ENCODE measurements around the gene SLC25A24. TPM values are rescaled to one million over a fixed set of nuclear protein-coding genes. Genes with fewer than 3 reads are reported as not detected.

Gene SLC25A24
- total RNA-seq, 1 donor from 2014 or later = 7.0 TPM

GRCh38 chr1:108121358-108122143 lies 78.6 kb downstream of the SLC25A24 start:
- H3K27ac ChIP-seq = no peak overlapping the region
- no peaks in the 10 kb centered on the region for H3K9me3 ChIP-seq
- H3K27me3 ChIP-seq = no peaks in the 10 kb centered on the region
- no peaks in the 10 kb centered on the region for H3K4me1 ChIP-seq
- DNase-seq (ENCODE audit: low spot score in 2 of 2) = no peak
- H3K4me3 ChIP-seq = no peak overlapping the region
- intact Hi-C loops (cut with DNase I) = no loop called here
- no peak for TF ChIP-seq CTCF (IDR thresholded peaks at IDR 0.05)
- H3K36me3 ChIP-seq = no peaks in the 10 kb centered on the region

- intact Hi-C loops (cut with DNase I) = no loop called here
- no peak for DNase-seq (ENCODE audit: low spot score in 2 of 2)
- no peak for TF ChIP-seq CTCF (IDR thresholded peaks at IDR 0.05)
- no peak overlapping the region for H3K4me3 ChIP-seq
- no peaks in the 10 kb centered on the region for H3K27me3 ChIP-seq
- no peaks in the 10 kb centered on the region for H3K36me3 ChIP-seq
- no peaks in the 10 kb centered on the region for H3K9me3 ChIP-seq
- no peak overlapping the region for H3K27ac ChIP-seq
- no peaks in the 10 kb centered on the region for H3K4me1 ChIP-seq
Observed at GRCh38 chr1:108120163-108120562, 80.0 kb downstream of the SLC25A24 start.

GRCh38 chr1:108119500-108119899 lies 80.6 kb downstream of the SLC25A24 start:
- TF ChIP-seq CTCF (IDR thresholded peaks at IDR 0.05) = no peak
- no peak for DNase-seq (ENCODE audit: low spot score in 2 of 2)

GRCh38 chr1:108117945-108118902 lies 81.9 kb downstream of the SLC25A24 start:
- Histone ChIP-seq H3K36me3 (no peaks in the 10 kb centered on the region), H3K27me3 (no peaks in the 10 kb centered on the region), H3K9me3 (no peaks in the 10 kb centered on the region), H3K27ac (no peak overlapping the region), H3K4me1 (no peaks in the 10 kb centered on the region), H3K4me3 (no peak overlapping the region)
- intact Hi-C loops (cut with DNase I) = no loop called here
- no peak for TF ChIP-seq CTCF (IDR thresholded peaks at IDR 0.05)
- no peak for DNase-seq (ENCODE audit: low spot score in 2 of 2)

More at GRCh38 chr1:108119500-108119899, 80.6 kb downstream of the SLC25A24 start:
- Histone ChIP-seq H3K27me3 (no peaks in the 10 kb centered on the region), H3K9me3 (no peaks in the 10 kb centered on the region), H3K27ac (no peak overlapping the region), H3K36me3 (no peaks in the 10 kb centered on the region), H3K4me3 (no peak overlapping the region), H3K4me1 (no peaks in the 10 kb centered on the region)
- intact Hi-C loops (cut with DNase I) = no loop called here

- Histone ChIP-seq H3K27me3 (no peaks in the 10 kb centered on the region), H3K36me3 (no peaks in the 10 kb centered on the region), H3K27ac (no peak overlapping the region), H3K4me1 (no peaks in the 10 kb centered on the region), H3K4me3 (no peak overlapping the region), H3K9me3 (no peaks in the 10 kb centered on the region)
- no peak for DNase-seq (ENCODE audit: low spot score in 2 of 2)
- intact Hi-C loops (cut with DNase I) = no loop called here
- no peak for TF ChIP-seq CTCF (IDR thresholded peaks at IDR 0.05)
Observed at GRCh38 chr1:108117237-108117636, 82.9 kb downstream of the SLC25A24 start.

Measured in ascending aorta (tissue), 2 donors.